ENCODE results near the gene COG6. TPM values are rescaled to one million over a fixed set of nuclear protein-coding genes. Genes with fewer than 3 reads are reported as not detected.

The COG6 gene
- total and polyA plus RNA-seq, 2 of the 8 experiments (the other 6 are each of a cell fraction or from before 2014, with no cell fraction given), result 8.8 to 22.3 TPM

DNA sequence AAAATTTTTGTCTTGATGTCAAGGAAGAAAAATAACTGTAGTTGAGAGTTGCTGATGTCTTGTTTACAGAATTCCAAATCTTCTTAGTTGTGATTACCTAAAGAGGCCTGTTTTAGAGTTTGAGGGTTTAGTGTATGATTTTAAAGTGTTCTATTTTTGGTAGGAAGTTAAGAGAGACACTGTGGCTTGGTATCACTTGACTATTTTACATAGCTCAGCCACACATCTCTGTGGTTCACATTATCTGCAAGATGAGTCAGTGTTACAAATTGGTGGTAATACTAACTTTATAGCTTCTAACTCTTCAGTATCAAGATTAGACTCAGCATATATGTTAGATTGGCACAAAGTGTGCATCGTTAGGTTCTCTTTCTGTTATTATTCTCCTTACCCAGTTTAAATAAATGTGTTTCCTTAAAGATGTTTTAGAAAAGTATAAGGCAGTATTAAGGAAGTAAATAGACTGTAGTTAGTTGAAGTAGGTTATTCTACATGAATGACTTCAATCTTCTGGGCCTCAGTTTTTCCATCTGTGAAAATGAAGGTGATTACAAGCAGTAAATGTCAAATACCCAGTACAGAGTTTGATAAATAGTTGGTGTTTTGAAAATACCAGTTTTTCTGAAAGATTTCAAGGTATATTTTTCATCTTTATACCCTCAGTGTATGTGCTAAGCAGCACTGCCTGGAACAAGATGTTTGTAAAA lies 33.4 kb downstream of the COG6 start:
- Histone ChIP-seq H3K23ac (ENCODE audit: insufficient read length) (no peak overlapping the region), H2BK15ac (ENCODE audit: low read length) (no peak overlapping the region), H3K9ac (replicated peaks in 1 of 4; ENCODE audit: extremely low read depth in 1 of 4, low read depth in 3 of 4, low read length in 3 of 4) (no peak overlapping the region), H2BK12ac (ENCODE audit: low read depth, low read length) (no peak overlapping the region), H2BK5ac (ENCODE audit: low read depth, low read length) (no peak overlapping the region), H3K56ac (replicated peaks; ENCODE audit: insufficient read length, low read depth, low read length) (no peak overlapping the region), H4K91ac (replicated peaks; ENCODE audit: insufficient read length, low read length) (no peak overlapping the region), H3K79me1 (ENCODE audit: low read depth, low read length) (no peaks in the 10 kb centered on the region), H3K4ac (replicated peaks; ENCODE audit: insufficient read length, low read depth, low read length) (no peak overlapping the region), H3K79me2 (ENCODE audit: control insufficient read depth in 1 of 2, insufficient read depth in 2 of 2, low read length in 2 of 2) (no peaks in the 10 kb centered on the region), H2AFZ (ENCODE audit: low read length) (no peak overlapping the region), H3K4me3 (ENCODE audit: extremely low read depth in 1 of 4, insufficient read depth in 2 of 4, low read depth in 3 of 4, low read length in 4 of 4) (no peak overlapping the region), H2AK5ac (ENCODE audit: low read depth, low read length) (no peak overlapping the region), H4K8ac (ENCODE audit: extremely low read depth, insufficient read depth, low read length) (no peak overlapping the region), H2BK20ac (ENCODE audit: low read length) (no peak overlapping the region), H3K4me2 (ENCODE audit: insufficient read depth in 1 of 2, low read depth in 2 of 2, low read length in 2 of 2) (no peak overlapping the region), H3K36me3 (ENCODE audit: control insufficient read depth in 2 of 4, insufficient read depth in 4 of 4, low read length in 3 of 4) (no peaks in the 10 kb centered on the region; a peak in 1 of 8 replicates), H3K14ac (ENCODE audit: insufficient read length) (no peak overlapping the region), H3K27ac (ENCODE audit: low read depth, low read length) (no peak overlapping the region), H3K9me3 (ENCODE audit: insufficient read depth in 2 of 2, low read depth in 1 of 2, low read length in 1 of 2) (no peaks in the 10 kb centered on the region), H4K5ac (ENCODE audit: insufficient read length, low read depth, low read length) (no peak overlapping the region), H4K20me1 (replicated peaks in 1 of 2; ENCODE audit: control insufficient read depth in 1 of 2, insufficient read depth in 2 of 2, low read length in 2 of 2) (peaks cover 0 to 3% of the 10 kb centered on the region in 2 experiments), H3K18ac (ENCODE audit: extremely low read depth, low read length) (no peak overlapping the region), H3K23me2 (ENCODE audit: low read depth, low read length) (no peaks in the 10 kb centered on the region), H3K27me3 (replicated peaks in 1 of 4; ENCODE audit: control insufficient read depth in 3 of 4, extremely low read depth in 1 of 4, insufficient read depth in 3 of 4, low read length in 3 of 4) (no peaks in the 10 kb centered on the region), H2BK120ac (replicated peaks; ENCODE audit: low read depth, low read length) (no peak overlapping the region), H3K4me1 (replicated peaks in 1 of 4; ENCODE audit: control insufficient read depth in 3 of 4, insufficient read depth in 4 of 4, low read length in 3 of 4) (no peaks in the 10 kb centered on the region)
- CTCF ChIA-PET (ENCODE audit: partially characterized antibody), result interaction anchor here (0.7 kb wide), 1 partner anchor 345 kb away, joined by 3 read pairs; no protein-coding TSS in a partner anchor
- FAIRE-seq, result no peak
- POLR2A ChIA-PET (ENCODE audit: partially characterized antibody), result no interaction called here
- 88% methylated on average over 1 of the region's 1 CpG; no CpG with 5 or more reads in 1 of the 2 experiments for WGBS, 2 experiments (ENCODE audit: extremely low coverage in 1 of 2, insufficient coverage in 1 of 2, insufficient read length in 1 of 2, insufficient replicate concordance in 2 of 2, low coverage in 1 of 2, low lambda C conversion rate in 2 of 2, missing lambda C conversion rate in 1 of 2)
- no peak for DNase-seq (ENCODE audit: low read depth in 1 of 2, low spot score in 2 of 2)
- no peak for TF ChIP-seq CBX8 (IDR thresholded peaks at IDR 0.05; ENCODE audit: borderline replicate concordance, low read depth, low read length)
- no peak for TF ChIP-seq EP300 (IDR thresholded peaks at IDR 0.05; ENCODE audit: borderline replicate concordance in 1 of 2, low read depth in 2 of 2, low read length in 2 of 2)
- no peak for TF ChIP-seq PHF8 (conservative IDR thresholded peaks at IDR 0.05; ENCODE audit: low read depth, low read length)
- no peak for TF ChIP-seq EGR1 (IDR thresholded peaks at IDR 0.05; ENCODE audit: borderline replicate concordance, low read depth, low read length)
- TF ChIP-seq FOSL1 (IDR thresholded peaks at IDR 0.05; ENCODE audit: insufficient read depth, low read depth, low read length), result no peak
- TF ChIP-seq NRF1 (IDR thresholded peaks at IDR 0.05; ENCODE audit: low read depth, low read length), result no peak
- TF ChIP-seq ASH2L (IDR thresholded peaks at IDR 0.05; ENCODE audit: low read length), result no peak
- no peak for TF ChIP-seq RAD21 (IDR thresholded peaks at IDR 0.05 in 1 of 2, conservative IDR thresholded peaks at IDR 0.05 in 1 of 2; ENCODE audit: low read depth in 2 of 2, low read length in 2 of 2)
- no peak for TF ChIP-seq TEAD4 (IDR thresholded peaks at IDR 0.05; ENCODE audit: low read depth, low read length)
- no peak for TF ChIP-seq SIN3A (conservative IDR thresholded peaks at IDR 0.05 in 1 of 2, IDR thresholded peaks at IDR 0.05 in 1 of 2; ENCODE audit: low read depth in 1 of 2, low read length in 2 of 2)
- TF ChIP-seq BRCA1 (IDR thresholded peaks at IDR 0.05; ENCODE audit: low read depth, low read length), result no peak
